A172 (cell line): ENCODE measurements around the gene HAPSTR1. TPM values are rescaled to one million over a fixed set of nuclear protein-coding genes. Genes with fewer than 3 reads are reported as not detected.
"Not testable (repeated sequence)": the region's sequence is repeated elsewhere in the genome, so short reads cannot be mapped to it uniquely, and the experiment has no call there.

ENCODE experiments used
- DNase-seq: peaks from one replicate; pipeline ENCODE4 v3.0.0-alpha.2; 2015; ENCODE audit warnings: low spot score
- total RNA-seq: library from RNA; depleted of rRNA; stranded (reverse); fragments of >200 nt; shearing (Covaris generic); gene quantifications from 2 replicates; pipeline ENCODE4 v1.2.3, GENCODE V29; 2014

The HAPSTR1 gene
- total RNA-seq, 1 experiment from 2014 or later = 79.6 TPM

DNA sequence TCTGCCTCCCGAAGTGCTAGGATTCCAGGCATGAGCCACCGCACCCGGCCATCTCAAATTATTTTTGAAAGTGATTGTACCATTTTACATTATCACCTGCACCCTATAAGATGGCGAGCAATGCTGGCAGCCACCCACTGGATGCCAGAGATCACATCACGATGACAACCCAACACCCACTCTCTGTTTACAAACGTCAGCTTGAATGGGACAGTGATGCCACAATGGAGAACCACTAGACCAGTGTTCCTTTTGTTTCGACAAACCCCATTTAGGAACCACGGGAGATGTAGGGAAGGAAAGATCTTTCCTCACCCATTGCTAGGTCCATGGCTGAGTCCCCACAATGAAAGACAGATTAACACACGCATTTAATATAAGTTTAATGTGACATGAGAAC, 20.1 kb upstream of the HAPSTR1 start:
- DNase-seq = no peak

DNA sequence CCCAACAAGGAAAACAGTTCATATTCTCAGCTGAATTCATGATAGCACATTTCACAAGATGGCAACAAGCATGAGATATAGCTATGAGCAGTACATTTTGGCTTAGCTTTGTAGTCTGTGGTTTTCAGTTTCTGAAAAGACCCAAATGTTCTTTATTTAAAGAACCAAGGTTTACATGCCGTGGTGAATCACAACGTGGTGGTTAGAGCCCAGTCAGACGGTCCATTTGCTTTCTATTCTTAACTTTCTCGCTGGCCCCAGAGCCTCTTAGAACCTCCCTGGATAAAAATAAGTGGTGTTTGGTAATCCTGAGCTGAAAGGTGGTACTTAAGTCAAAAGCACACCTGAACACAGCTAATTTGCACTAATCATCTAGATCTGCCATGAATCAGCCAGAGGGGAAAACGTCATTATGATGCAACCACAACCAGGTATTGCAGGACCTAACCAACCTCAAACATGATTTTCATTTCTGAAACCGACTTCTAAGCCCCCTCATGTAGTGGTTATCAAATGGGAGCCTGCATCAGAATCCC, 18.6 kb upstream of the HAPSTR1 start:
- DNase-seq = peak; percentile 67

DNA sequence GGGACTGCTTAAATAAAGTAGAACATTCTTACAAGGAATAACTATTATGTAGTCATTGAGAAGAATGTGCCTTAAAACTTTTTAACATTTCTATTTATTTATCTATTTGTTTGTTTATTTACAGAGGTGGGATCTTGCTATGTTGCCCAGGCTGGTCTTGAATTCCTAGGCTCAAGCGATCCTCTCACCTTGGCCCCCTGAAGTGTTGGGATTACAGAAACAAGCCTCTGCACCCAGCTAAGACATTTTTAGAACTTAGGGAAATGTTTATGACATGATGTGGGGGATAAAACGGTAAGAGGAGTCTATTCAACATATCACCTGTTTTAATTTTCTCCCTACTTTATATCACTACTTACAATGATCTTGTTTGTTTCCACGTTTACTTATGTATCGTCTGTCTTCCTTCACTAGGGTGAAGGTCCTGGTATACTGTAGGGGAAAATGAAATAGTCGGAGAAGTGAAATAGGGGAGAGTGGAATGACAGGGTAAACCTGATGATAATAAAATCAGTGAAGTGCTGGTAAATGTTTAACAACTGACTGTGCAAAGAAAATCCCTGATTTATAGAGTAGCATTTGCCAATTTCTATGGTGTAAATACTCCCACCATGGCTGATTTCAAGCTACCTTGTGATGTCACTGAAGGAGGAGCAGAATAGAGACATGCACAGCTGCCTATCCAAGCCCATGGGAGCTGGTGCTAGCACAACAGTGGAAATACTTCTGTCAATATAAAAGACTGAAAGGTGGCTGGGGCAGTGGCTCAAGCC, 16.0 kb upstream of the HAPSTR1 start:
- DNase-seq = peak; percentile 14

DNA sequence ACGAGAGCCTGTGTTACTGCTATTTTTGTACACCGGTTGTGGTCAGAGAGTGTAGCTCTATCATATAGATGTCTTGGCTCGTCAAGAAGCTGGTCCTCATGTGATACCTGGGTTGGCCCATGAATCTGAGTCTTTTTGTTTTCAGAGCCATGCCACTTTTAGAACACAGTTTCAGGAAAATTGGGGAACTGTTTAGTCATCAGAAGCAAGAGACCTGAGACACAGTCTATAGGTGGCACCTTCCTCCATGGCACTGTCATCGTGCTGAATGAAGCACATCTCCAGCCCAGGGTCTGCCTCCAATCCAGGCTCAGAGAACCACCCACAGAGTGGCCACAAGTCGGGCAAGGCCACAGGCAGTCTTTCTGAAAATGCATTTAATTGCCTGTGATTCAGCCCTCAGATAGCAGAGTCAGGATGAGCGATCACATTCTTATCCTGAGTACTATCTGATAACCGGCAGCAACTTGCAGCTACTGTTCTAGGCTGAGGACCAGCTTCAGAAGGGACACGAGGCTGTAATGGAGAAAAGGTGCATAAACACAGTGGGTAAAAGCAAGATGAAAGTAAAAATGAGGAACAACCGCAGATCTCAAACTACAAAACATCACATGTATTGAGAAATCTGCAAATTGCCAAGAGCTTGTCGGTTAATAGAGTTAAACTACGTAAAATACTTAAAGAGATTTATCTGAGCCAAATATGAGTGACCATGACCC, 14.2 kb upstream of the HAPSTR1 start:
- DNase-seq = peak; percentile 98

DNA sequence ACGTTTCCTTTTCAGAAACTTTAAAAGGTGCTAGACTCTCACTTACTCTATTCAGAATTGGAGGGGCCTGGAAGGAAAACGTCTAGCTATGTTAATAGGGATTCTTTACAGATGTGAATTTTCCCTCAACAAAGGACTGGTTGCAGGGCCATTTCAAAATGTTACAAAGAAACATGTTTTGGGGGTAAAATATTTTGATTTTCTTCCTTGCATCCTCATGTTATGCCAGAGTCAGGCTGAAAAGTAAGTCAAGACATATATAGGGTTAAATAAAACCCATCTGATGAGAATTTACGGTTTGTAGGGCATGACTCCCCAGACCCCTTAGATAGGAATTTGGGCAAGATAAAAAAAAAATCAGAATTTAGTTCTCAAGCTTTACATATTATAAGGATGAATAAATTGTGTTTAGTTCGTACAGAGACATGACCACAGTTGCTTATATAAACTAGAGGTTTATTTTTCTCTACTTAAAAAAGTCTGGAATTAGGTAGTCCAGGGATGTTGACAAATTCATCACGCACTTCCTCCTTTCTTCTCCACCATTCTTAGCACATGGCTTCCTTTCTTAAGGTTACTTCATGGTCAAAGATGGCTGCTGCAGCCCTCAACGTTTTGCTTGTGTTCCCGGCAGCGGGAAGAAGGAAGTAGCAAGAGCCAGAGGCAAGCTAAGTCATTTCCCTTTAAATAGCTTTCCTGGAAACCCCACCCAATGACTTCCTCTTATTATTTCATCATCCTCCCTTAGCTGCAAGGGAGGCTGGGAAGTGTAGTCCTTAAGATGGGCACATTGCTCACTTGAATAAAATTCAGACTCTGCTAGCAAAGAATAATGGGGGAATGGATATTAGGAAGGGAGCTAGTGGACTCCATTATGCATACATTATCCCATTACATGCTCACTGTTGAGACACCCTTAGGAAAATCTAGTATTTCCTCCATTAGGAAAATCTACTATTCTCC, 12.7 kb upstream of the HAPSTR1 start:
- DNase-seq = peak; percentile 98

DNA sequence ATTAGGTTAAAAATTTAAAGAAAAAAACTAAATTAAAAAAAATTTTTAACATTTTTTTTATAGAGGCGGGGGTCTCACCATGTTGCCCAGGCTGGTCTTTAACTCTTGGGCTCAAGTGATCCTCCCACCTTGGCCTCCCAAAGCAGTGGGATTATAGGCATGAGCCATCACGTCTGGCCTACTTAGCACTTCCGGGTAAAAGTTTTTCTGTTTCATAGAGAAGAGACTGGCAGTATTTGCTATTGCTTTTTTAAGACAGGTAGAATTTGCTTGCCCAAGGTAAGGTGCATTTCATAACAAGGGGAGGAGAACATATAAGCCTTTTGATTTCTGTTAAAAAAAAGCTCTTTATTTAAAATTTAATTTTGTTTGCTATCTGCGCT, 12.0 kb upstream of the HAPSTR1 start:
- no peak for DNase-seq

DNA sequence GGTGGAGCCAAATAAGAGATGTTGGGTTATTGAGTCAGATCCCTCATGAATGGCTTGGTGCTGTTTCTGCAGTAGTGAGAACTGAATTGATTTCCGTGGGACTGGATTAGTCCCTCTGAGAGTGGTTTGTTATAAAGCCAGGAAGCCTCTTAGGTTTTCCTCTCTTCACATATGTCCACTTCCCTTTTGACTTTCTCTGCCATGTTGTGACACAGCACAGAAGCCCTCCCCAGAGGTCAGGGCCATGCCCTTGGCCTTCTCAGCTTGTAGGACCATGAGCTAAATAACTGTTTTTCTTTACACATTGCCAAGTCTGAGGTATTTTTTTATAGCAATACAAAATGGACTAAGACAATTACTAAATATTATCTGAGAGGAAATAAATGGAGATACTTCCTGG, 10.3 kb upstream of the HAPSTR1 start:
- DNase-seq = no peak

DNA sequence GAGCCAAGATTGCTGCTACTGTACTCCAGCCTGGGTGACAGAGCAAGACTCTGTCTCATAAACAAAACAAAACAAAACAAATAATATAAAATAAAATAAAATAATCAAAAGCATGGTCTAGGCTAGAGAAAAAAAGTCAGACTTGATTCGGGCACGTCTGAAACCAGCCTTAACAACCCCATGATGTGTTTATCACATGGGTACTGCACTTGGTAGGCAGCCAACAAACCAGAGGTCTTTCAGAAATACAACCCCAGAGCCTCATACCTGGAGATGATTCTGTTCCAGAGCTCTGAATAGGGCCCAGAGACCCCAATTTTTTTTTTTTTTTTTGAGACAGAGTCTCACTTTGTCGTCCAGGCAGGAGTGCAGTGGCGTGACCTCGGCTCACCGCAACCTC, 9.6 kb upstream of the HAPSTR1 start:
- no peak for DNase-seq

DNA sequence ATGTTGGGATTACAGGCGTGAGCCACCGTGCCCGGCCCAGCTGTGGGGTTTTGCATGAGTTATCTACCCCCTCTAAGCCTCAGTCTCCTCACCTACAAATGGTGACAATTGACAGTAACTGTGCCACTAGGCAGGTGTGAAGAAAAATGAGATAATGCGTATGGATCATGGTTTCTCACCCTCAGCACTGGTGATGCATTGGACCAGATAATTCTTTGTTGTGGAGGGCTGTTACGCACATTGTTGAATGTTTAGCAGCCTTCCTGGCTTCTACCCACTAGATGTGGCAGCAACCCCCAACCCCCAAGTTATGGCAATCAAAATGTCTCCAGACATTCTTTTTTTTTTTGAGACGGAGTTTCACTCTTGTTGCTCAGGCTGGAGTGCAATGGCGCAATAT, 9.0 kb upstream of the HAPSTR1 start:
- DNase-seq = no peak

DNA sequence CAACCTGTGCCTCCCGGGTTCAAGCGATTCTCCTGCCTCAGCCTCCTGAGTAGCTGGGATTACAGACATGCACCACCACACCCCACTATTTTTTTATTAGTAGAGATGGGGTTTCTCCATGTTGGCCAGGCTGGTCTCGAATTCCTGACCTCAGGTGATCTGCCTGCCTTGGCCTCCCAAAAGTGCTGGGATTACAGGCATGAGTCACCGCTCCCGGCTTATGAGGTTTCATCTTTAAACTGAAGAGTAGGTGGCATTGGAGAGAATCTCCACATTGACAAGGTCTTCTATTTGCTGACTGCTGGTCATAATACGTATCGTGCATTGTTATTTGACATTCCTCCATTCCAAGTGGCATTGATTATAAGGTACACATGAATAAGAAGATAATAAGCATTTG, 3.7 kb upstream of the HAPSTR1 start:
- DNase-seq = not testable (repeated sequence)

DNA sequence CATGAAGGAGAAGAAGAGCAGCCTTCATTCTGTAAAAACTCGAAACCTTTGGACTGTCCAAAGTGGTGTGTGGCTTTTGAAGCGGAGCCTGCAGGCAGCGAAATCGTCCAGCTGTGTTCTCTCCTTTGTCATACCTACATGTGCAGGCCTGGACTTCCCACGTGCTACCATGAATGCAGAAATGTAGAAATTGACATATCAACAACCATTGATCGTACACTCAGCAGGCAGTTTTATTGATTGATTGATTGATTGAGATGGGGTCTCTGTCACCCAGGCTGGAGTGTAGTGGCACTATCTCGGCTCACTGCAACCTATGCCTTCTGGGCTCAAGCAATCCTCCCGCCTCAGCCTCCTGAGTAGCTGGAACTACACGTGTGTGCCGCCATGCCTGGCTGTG, 2.6 kb upstream of the HAPSTR1 start:
- DNase-seq = no peak

DNA sequence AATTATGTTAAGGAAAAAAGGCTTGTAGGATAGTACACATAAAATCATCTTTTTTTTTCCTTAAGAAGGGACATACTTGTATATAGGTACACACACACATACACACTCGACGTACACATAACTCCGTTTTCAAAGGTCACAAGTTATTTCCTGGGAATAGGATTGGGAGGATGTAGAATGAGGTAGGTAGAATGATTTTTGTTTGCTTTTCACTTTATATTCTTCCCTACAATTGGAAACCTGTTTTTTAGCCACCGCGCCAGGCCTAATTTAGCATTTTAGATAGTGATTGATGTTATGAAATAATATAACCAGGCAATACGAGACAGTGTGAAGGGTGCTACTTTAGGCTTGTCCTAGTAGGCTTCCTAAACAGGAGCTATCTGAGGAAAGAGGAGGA, 1.8 kb upstream of the HAPSTR1 start:
- no peak for DNase-seq

DNA sequence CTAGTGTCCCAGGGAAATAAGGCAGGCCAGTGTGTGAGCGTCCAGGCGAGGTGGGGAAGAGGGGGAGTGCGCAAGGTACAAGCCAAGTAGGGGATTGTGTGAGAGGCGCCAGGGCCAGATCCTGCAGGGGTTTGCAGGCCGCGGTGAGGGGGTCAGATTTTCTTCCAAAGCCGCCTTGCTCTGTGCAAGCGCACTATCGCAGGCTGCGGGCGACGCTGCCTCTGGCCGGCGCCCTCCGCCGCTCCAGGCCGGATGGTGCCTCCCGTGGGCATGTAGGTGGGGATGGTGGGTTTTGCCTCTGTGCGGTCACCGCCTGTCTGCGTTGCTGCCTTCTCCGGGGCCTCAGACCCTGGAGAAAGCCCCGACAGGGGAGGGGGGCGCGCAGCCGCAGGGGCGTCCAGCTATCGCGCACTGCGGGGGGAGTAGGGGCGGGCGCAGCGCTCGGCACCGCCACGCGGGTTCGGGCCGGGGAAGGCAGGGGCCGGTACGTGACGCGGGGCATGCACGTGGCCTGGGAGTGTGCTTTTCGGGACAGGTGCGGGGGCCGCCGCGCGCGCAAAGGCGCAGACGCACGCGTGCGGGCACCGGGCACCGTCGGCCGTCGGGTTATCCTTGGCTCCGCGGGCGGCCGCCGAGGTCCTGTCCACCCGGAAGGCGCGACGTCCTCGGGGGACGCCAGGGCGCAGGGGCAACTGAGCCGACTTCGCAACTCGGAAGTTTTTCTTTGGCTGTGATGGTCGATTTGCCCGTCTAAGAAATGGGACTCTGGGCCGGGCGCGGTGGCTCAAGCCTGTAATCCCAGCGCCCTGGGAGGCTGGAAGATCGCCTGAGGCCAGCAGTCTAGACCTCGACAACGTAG, 1.1 kb upstream of the HAPSTR1 start:
- no peak for DNase-seq

DNA sequence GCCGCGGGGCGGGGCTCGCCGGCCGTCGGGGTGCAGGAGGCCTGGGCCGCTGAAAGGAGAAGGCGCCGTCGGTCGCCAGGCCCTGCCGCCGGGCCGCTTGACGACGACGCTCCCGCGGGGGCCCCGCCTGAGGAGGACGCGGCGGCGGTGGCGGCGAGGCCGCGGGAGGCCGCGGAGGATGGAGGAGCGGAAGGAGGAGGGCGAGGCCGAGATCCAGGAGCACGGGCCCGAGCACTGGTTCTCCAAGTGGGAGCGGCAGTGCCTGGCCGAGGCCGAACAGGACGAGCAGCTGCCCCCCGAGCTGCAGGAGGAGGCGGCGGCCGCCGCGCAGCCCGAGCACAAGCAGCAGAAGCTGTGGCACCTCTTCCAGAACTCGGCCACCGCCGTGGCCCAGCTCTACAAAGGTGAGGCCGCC, 430 bp downstream of the HAPSTR1 start:
- DNase-seq = no peak

DNA sequence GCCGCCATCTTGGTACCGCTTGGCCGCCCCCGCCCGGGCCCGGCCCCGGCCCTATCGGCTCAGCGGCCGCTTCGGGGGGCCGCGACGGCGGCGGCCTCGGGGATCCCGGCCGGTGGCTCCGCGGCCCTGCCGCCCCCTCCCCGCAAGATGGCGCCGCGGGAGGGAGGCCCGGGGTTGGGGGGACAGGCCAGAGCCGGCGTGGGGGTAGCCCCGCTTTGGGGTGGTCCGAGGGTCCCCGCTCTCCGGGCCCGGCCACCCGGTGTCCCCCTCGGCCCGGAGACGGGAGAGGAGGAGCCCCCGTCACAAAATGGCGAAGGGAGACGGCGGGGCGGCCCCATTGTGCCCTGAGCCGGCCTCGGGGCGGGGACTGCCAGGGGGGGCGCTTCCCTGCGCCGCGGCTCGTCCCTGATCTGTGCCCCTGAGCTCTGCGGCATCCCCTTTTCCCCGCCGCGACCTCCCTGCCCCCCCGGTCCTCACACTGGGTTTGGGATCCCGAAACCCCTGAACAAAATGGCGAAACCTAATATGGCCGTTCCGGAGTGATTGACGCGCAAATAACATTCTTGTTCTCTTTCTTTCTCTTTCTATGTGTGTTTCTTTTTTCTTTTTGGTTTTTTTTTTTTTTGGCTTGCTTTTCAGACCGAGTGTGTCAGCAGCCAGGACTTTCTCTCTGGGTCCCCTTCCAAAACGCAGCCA, 986 bp downstream of the HAPSTR1 start:
- DNase-seq = no peak

DNA sequence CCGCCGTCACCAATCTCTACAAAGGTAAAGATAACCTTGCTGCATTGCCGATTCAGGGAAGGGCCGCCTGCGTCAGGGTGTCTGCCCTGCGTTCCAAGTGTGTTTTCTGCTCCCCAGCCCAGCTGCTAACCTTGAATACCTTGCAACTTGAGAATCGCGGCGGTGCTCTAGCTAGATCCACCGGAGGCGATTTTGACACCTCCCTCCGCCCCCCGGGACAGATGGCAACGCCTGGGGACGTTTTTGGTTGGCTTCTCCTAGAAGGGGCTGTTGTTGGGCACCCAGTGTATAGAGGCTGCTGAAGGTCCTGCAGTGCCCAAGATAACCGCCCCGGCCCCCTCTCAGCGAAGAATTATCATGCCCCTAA, 1.5 kb downstream of the HAPSTR1 start:
- peak; percentile 20 for DNase-seq

DNA sequence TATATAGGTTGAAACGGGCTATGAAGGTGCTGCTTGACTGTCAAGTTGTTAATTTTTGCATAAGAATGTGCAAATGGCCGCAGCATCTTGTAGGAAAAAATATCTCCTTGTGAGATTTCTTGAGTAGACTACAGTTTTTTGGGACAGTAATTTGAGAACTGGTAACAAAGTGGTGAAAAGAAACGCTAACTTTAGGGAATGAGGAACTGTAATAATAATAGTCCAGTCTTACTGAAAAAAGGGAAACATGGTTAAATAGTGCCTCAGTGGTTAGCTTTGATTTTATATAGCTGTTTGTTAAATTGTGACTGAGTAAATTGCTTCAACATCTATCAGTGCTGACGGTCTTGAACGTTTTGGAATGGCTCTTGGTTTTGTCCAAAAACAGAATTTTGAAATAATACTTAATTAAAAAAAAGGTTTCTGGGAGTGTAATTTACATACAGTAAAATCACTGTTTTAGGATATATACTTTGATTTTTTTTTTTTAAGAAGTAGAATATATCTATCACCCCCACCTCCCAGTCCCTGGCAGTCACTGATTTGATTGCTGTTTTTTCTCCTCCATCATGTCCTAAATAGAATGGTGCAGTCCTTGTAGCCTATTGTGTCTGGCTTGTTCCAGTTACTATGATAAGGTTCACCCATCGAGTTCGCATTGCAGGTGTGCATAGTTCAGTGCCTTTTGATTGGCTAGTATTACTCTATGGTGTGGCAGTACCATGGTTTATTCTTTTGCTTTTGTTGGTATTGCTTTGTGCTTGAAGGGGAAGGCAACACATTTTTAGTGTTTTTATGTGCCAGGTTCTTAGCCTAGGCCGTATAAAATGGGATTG, 2.8 kb downstream of the HAPSTR1 start:
- DNase-seq = no peak

DNA sequence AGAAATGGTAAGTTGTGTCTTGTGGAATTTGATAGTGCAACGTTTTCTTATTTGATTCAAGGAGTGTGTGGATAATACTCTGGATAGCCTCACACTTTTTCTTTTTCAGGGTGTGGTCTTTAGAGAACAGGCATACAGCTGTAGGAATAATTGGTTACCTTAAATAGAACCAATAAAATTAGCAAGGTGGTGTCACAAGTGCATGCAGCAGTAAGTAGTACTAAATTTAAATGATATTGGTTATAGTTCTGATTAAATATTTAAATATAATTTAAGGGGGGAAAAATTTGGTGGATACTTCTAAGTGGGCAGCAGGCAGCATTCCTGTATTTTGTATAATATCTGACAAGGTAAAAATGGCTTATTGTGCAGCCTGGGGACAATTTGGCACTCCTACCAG, 3.7 kb downstream of the HAPSTR1 start:
- no peak for DNase-seq

DNA sequence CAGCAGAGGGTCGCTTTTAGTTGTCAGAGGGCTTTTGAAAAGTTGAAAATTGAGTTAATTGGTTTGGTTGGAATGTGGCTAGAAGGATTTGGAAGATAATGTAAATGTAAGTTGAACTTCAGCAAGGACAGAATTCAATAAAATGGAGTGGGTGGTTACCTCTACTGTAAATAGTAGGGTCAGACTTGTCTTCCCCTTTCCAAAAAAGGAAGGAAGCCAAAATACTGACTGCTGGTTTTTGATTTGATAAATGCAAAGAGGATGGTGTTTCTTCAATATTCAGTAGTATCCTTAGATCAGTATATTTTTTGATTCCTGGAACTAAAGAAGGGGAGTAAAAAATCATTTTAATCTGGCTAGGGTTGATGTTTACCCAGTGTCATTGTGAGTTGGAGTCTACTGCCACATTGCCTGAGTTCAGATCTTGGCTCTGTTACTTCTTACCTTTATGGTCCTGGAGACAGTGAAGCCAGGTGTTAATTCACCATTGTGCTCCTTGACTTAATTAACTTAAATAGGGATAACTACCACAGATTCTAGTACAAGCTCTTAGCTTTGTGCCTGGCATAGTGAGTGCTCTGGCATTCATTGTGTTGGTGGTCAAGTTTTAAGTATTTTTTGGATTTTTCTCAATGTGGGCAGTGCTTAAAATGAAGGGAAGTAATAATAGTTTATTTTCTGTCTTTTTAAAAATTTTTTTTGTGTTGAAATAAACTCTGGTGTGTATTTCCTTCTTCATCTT, 4.4 kb downstream of the HAPSTR1 start:
- no peak for DNase-seq
